Measurements from ENCODE around the gene PRKCA.

The PRKCA gene

DNA sequence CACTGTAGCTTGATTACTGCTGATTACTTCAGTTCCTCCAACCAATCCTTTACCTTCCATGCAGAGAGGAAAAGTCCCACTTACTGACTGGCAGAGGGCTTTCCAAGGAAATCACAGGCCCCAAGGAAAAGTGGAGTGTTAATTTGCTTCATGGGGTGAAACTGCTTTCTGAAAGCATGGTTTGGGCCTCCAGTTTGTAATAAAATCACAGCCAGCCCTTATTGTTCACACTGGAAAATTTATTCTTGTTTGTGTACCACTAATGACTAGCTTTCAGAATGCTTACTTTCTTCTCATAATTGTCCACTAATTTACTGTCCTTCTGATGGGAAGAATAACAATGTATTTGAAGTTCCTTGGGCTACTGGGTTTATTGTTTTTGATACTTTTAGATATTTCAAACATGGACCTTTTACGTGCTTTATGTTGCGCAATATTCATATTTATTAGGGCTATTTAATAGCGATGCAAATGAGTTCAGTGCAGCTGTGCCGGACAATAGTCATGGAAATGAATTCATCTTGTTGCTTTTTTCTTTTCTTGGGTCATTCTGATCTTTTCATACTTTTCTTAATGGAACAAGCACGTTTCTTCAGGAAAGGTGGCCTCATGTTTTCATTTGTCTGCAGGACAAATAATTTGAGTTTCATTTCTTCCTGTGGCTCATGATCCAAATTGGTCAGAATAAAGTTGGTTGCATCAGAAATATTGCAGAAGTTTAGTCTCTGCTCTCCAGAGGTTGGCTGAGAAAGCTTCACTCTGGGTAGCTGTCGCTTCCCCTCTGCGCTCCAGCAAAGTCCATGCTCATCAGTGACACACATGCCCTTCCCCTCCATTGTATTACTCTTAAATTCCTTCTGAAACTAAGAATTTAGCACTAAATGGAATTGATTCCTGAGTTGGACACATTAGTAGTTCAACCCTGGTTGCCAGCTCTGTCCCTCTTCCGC, 128.7 kb downstream of the PRKCA start:
- no peak overlapping the region for H3K27ac ChIP-seq
- H3K9me3 ChIP-seq (ENCODE audit: low read depth, low read length): no peaks in the 10 kb centered on the region
- no peak for TF ChIP-seq POLR2AphosphoS5 (IDR thresholded peaks at IDR 0.05; ENCODE audit: borderline replicate concordance, low read depth, low read length)
- TF ChIP-seq FOXP2 (optimal IDR thresholded peaks at IDR 0.05; ENCODE audit: control extremely low read depth, extremely low read length, insufficient read depth): no peak
- no peak overlapping the region for H3K9ac ChIP-seq (ENCODE audit: insufficient read length)
- H3K36me3 ChIP-seq (ENCODE audit: insufficient read depth, low read length): no peaks in the 10 kb centered on the region
- no peak for DNase-seq (ENCODE audit: low read depth, low spot score)
- no peak overlapping the region for H3K4me3 ChIP-seq

DNA sequence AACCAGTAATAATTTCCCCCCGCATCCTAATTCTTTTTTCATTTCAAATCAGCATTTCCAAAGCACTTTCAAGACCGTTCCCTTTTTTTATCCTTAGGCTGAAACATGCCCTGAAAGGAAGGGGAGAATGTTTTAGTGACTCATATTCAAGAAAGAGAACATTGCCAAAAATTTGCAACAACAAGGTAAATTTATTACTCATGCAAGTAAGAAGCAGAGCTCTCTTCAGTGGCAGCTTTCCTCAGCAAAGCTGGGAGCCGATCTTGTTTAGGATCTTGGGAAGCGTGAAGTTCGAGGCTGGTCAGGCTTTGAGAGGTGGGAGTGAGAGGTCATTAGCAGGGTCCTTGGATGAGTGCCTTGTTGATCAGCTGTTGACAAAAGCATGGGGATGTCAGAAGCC, 129.5 kb downstream of the PRKCA start:
- Histone ChIP-seq H3K9ac (ENCODE audit: insufficient read length) (no peak overlapping the region), H3K27ac (no peak overlapping the region), H3K36me3 (ENCODE audit: insufficient read depth, low read length) (no peaks in the 10 kb centered on the region), H3K4me3 (no peak overlapping the region), H3K9me3 (ENCODE audit: low read depth, low read length) (no peaks in the 10 kb centered on the region)
- no peak for TF ChIP-seq POLR2AphosphoS5 (IDR thresholded peaks at IDR 0.05; ENCODE audit: borderline replicate concordance, low read depth, low read length)
- TF ChIP-seq EZH2 (IDR thresholded peaks at IDR 0.05): no peak
- TF ChIP-seq FOXP2 (optimal IDR thresholded peaks at IDR 0.05; ENCODE audit: control extremely low read depth, extremely low read length, insufficient read depth): no peak
- DNase-seq (ENCODE audit: low read depth, low spot score): no peak

DNA sequence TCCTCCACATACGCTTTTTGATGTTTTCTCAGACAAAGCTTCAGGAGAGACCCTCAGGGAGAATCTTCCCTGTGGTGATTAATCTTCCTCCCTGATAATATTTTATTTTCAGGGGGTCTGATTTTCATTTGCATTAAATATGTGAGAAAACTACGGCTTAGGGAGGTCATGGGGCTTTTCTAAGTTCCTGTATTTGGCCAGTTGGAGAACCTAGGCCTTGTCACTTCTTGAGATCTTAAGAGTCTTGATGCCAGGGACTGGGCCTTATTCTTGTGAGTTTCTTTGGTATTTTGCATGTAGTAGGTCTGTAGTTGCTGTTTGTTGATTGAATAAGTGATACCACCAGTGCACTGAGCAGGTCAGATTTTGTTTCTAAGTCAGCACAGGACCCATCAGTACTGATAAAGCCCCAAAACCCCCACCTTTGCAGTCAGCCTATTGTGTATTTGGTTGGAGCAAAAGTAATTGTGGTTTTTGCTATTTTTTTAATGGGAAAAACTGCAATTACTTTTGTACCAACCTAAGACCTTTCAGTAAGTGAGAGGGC, 130.1 kb downstream of the PRKCA start:
- H3K4me3 ChIP-seq: no peak overlapping the region
- no peak for DNase-seq (ENCODE audit: low read depth, low spot score)
- no peak overlapping the region for H3K9ac ChIP-seq (ENCODE audit: insufficient read length)
- no peaks in the 10 kb centered on the region for H3K36me3 ChIP-seq (ENCODE audit: insufficient read depth, low read length)
- H3K9me3 ChIP-seq (ENCODE audit: low read depth, low read length): no peaks in the 10 kb centered on the region
- peak overlapping the region; percentile 38; the same call in 1 of the 2 replicates for H3K27ac ChIP-seq
- TF ChIP-seq POLR2AphosphoS5 (IDR thresholded peaks at IDR 0.05; ENCODE audit: borderline replicate concordance, low read depth, low read length) (no peak), FOXP2 (optimal IDR thresholded peaks at IDR 0.05; ENCODE audit: control extremely low read depth, extremely low read length, insufficient read depth) (no peak), EZH2 (IDR thresholded peaks at IDR 0.05) (no peak)

DNA sequence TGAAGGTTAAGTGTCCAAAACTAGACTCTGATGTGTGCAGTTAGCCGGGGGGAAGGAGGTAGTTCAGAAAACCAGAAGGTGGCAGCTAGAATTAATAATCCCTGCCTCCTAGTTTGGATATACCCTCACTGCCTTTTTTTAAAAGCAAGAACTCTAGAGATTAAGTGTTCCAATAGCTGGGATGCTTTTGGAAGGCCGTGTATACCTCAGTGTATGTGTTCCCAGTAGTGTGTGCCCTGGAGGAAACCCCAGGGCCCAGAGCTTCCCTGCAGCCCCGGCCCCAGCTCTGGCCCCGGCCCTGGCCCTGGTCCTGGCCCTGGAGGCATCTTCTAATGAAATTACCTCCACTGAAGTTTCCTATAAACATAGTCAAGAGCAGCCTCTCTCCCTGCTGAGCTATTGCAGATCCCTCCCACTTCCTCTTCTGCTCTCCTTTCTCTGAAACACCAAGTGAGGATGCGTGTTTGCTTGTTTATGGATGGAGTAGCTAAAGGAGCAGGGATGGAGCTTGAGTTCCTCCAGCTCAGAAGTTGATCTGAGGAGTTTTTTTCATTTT, 130.7 kb downstream of the PRKCA start:
- Histone ChIP-seq H3K4me3 (peak overlapping the region; percentile 21), H3K9me3 (ENCODE audit: low read depth, low read length) (no peaks in the 10 kb centered on the region), H3K36me3 (ENCODE audit: insufficient read depth, low read length) (no peaks in the 10 kb centered on the region), H3K27ac (peak overlapping the region; percentile 38; the same call in 1 of the 2 replicates), H3K9ac (ENCODE audit: insufficient read length) (no peak overlapping the region)
- DNase-seq (ENCODE audit: low read depth, low spot score): no peak
- TF ChIP-seq FOXP2 (optimal IDR thresholded peaks at IDR 0.05; ENCODE audit: control extremely low read depth, extremely low read length, insufficient read depth) (no peak), EZH2 (IDR thresholded peaks at IDR 0.05) (no peak), POLR2AphosphoS5 (IDR thresholded peaks at IDR 0.05; ENCODE audit: borderline replicate concordance, low read depth, low read length) (no peak)

DNA sequence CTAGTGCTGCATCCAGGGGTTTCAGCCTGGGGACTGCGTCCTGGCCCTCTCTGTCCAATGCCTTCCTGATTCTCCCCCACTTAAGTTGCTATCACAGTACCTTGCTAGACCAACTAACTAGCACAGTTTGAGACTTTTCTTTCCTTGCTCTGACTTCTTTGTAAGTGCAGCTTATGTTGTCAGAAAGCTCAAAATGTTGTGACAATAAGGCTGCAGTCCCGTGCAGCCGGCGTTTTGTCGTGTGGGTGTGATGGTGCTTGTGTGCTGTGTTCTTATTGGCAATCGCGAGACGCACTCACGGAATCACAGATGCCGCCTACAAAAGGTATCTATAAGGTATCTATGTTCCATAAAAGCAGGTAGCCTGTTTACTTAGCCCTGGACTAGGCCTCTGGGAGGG, 132.8 kb downstream of the PRKCA start:
- TF ChIP-seq POLR2AphosphoS5 (IDR thresholded peaks at IDR 0.05; ENCODE audit: borderline replicate concordance, low read depth, low read length): no peak
- TF ChIP-seq EZH2 (IDR thresholded peaks at IDR 0.05): no peak
- no peak for TF ChIP-seq FOXP2 (optimal IDR thresholded peaks at IDR 0.05; ENCODE audit: control extremely low read depth, extremely low read length, insufficient read depth)
- H3K9ac ChIP-seq (ENCODE audit: insufficient read length): no peak overlapping the region
- H3K4me3 ChIP-seq: no peak overlapping the region
- H3K27ac ChIP-seq: no peak overlapping the region
- no peaks in the 10 kb centered on the region for H3K36me3 ChIP-seq (ENCODE audit: insufficient read depth, low read length)
- H3K9me3 ChIP-seq (ENCODE audit: low read depth, low read length): no peaks in the 10 kb centered on the region
- no peak for DNase-seq (ENCODE audit: low read depth, low spot score)

DNA sequence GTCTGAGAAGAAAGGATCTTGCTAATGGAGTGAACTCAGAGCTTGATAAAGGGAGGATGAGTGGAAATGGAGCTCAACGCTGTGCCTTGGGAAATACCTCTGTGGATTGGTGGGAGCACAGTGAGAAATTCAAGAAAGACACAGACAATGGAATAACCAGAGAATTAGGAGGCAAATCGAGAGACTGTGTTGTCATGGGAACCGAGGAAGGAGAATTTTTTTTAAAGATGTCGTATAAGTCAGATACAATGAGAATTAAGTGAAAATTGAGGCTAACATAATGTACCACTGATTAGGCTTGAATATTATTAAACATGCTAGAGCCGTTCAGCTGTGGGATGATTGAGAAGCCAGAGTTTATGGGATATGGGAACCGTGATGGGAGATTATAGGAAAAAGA, 134.2 kb downstream of the PRKCA start:
- H3K9ac ChIP-seq (ENCODE audit: insufficient read length): no peak overlapping the region
- TF ChIP-seq POLR2AphosphoS5 (IDR thresholded peaks at IDR 0.05; ENCODE audit: borderline replicate concordance, low read depth, low read length) (no peak), EZH2 (IDR thresholded peaks at IDR 0.05) (no peak), FOXP2 (optimal IDR thresholded peaks at IDR 0.05; ENCODE audit: control extremely low read depth, extremely low read length, insufficient read depth) (no peak)
- no peaks in the 10 kb centered on the region for H3K9me3 ChIP-seq (ENCODE audit: low read depth, low read length)
- DNase-seq (ENCODE audit: low read depth, low spot score): no peak
- no peaks in the 10 kb centered on the region for H3K36me3 ChIP-seq (ENCODE audit: insufficient read depth, low read length)
- H3K27ac ChIP-seq: no peak overlapping the region
- H3K4me3 ChIP-seq: no peak overlapping the region

DNA sequence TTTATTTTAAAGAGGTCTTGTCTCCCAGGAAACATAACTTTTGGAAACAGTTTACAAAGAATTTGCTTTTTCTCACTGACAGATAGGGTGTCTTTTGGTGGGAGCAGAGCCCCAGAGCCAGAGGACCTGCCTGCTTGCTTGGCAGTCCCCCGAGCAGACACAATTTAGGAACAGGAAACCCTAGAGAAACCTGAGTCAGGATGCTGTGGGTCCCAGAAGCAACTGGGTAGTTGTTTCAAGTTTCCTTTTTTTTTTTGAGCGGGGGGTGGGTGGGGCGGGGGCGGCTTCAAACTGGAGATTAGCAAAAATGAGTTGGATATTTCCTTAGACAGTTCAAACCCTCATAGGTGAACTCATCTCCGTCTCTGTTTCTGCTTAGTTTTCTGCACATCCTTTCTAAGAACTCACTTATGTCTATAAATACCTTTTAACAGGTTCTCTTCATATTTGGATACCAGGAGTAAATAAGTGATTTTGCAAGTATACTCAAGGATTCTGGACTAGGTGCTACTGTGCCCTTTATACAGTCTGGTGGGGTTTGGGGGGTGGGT, 135.1 kb downstream of the PRKCA start:
- Histone ChIP-seq H3K27ac (no peak overlapping the region), H3K36me3 (ENCODE audit: insufficient read depth, low read length) (no peaks in the 10 kb centered on the region), H3K9me3 (ENCODE audit: low read depth, low read length) (no peaks in the 10 kb centered on the region), H3K9ac (ENCODE audit: insufficient read length) (no peak overlapping the region), H3K4me3 (no peak overlapping the region)
- no peak for TF ChIP-seq POLR2AphosphoS5 (IDR thresholded peaks at IDR 0.05; ENCODE audit: borderline replicate concordance, low read depth, low read length)
- TF ChIP-seq FOXP2 (optimal IDR thresholded peaks at IDR 0.05; ENCODE audit: control extremely low read depth, extremely low read length, insufficient read depth): no peak
- TF ChIP-seq EZH2 (IDR thresholded peaks at IDR 0.05): no peak
- no peak for DNase-seq (ENCODE audit: low read depth, low spot score)

DNA sequence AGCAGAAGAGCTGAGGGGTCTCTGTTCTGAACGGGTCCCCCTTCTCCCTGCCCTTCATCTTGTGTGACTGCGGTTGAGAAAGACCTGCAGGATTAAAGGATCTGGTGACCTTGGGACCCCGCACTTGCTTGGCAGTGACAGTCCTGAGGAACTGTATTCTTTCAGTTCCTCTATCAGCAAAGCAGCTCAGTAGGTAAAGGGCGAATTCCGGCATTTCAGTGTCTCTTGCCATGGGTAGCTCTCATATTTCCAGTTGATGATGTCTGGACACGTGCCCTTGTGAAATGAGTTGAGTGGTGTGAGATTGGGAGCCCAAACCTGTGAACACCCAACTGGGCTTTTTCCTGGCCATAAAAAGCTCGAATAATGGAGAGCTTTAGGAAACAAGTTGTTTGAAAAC, 135.7 kb downstream of the PRKCA start:
- DNase-seq (ENCODE audit: low read depth, low spot score): no peak
- TF ChIP-seq FOXP2 (optimal IDR thresholded peaks at IDR 0.05; ENCODE audit: control extremely low read depth, extremely low read length, insufficient read depth) (no peak), POLR2AphosphoS5 (IDR thresholded peaks at IDR 0.05; ENCODE audit: borderline replicate concordance, low read depth, low read length) (no peak), EZH2 (IDR thresholded peaks at IDR 0.05) (no peak)
- H3K9me3 ChIP-seq (ENCODE audit: low read depth, low read length): no peaks in the 10 kb centered on the region
- H3K36me3 ChIP-seq (ENCODE audit: insufficient read depth, low read length): no peaks in the 10 kb centered on the region
- H3K4me3 ChIP-seq: no peak overlapping the region
- H3K9ac ChIP-seq (ENCODE audit: insufficient read length): no peak overlapping the region
- no peak overlapping the region for H3K27ac ChIP-seq

Data from SK-N-MC (cell line).